H1 (cell line): ENCODE data around the gene PLPP2. TPM values are rescaled to one million over a fixed set of nuclear protein-coding genes. Genes with fewer than 3 reads are reported as not detected.
A peak's percentile ranks its signal among the peaks of the same experiment; 100 is the strongest.

ENCODE experiments used
- CTCF ChIA-PET: fragments of 300-600 bp; sonication (Branson Sonifier 250); formaldehyde crosslinking; loops from one replicate; lab custom pipeline; 2021; ENCODE audit not compliant: partially characterized antibody; lab: Charles Lee
- POLR2A ChIA-PET: fragments of 300-600 bp; sonication (Branson Sonifier 250); formaldehyde crosslinking; loops from one replicate; lab custom pipeline; 2021; ENCODE audit warnings: inconsistent platforms; ENCODE audit not compliant: partially characterized antibody; lab: Charles Lee
- DNase-seq, 2 experiments: peaks; one replicate each; pipeline versions ENCODE4 v3.0.0 to v3.0.0-alpha.2; 2010 to 2022; ENCODE audit warnings: low spot score in 2 of 2, low read depth in 1 of 2, mixed read lengths in 1 of 2
- FAIRE-seq: peaks from 2 replicates; lab custom pipeline; 2011; peaks lifted over from hg19 to GRCh38; lab: Jason Lieb, UNC
- H2AFZ ChIP-seq: 2 replicates; pipeline ENCODE4 v1.8.1; 2012; ENCODE audit warnings: low read length, inconsistent platforms
- H2AK5ac ChIP-seq: 2 replicates; pipeline ENCODE4 v1.6.1; 2013; ENCODE audit warnings: low read depth, low read length
- H2BK120ac ChIP-seq: replicated peaks from 2 replicates; pipeline ENCODE3; 2013; ENCODE audit warnings: low read depth, low read length, inconsistent platforms
- H2BK12ac ChIP-seq: 2 replicates; pipeline ENCODE4 v1.6.1; 2013; ENCODE audit warnings: low read depth, low read length
- H2BK15ac ChIP-seq: 2 replicates; pipeline ENCODE4 v1.6.1; 2013; ENCODE audit warnings: low read length
- H2BK20ac ChIP-seq: 2 replicates; pipeline ENCODE4 v1.6.1; 2013; ENCODE audit warnings: low read length
- H2BK5ac ChIP-seq: 2 replicates; pipeline ENCODE4 v1.6.1; 2013; ENCODE audit warnings: low read depth, low read length
- H3K14ac ChIP-seq: 2 replicates; pipeline ENCODE4 v1.6.1; 2013; ENCODE audit warnings: inconsistent platforms; ENCODE audit not compliant: insufficient read length
- H3K18ac ChIP-seq: 2 replicates; pipeline ENCODE4 v1.6.1; 2013; ENCODE audit warnings: low read length; ENCODE audit errors: extremely low read depth
- H3K23ac ChIP-seq: 2 replicates; pipeline ENCODE4 v1.6.1; 2013; ENCODE audit warnings: inconsistent platforms; ENCODE audit not compliant: insufficient read length
- H3K23me2 ChIP-seq: 2 replicates; pipeline ENCODE4 v1.6.1; 2013; ENCODE audit warnings: low read depth, low read length
- H3K27ac ChIP-seq: 2 replicates; pipeline ENCODE4 v1.6.1; 2011; ENCODE audit warnings: low read depth, low read length, inconsistent platforms
- H3K27me3 ChIP-seq, 4 experiments: replicated peaks in 1 of 4; 1 replicate in 1 of 4; 2 replicates in 3 of 4; pipeline versions ENCODE4 v1.6.1 to v1.8.1; 2011 to 2013; ENCODE audit warnings: low read length in 3 of 4, mild to moderate bottlenecking in 3 of 4, inconsistent platforms in 2 of 4, mixed read lengths in 2 of 4, moderate library complexity in 1 of 4; ENCODE audit not compliant: control insufficient read depth in 3 of 4, insufficient read depth in 3 of 4; ENCODE audit errors: extremely low read depth in 1 of 4
- H3K36me3 ChIP-seq, 4 experiments: 2 replicates each; pipeline versions ENCODE4 v1.6.1 to v1.8.1; 2011 to 2013; ENCODE audit warnings: mild to moderate bottlenecking in 4 of 4, low read length in 3 of 4, moderate library complexity in 2 of 4, control low read depth in 1 of 4, inconsistent platforms in 1 of 4; ENCODE audit not compliant: insufficient read depth in 4 of 4, control insufficient read depth in 2 of 4
- H3K4ac ChIP-seq: replicated peaks from 2 replicates; pipeline ENCODE3; 2013; ENCODE audit warnings: low read length, low read depth, mixed read lengths, inconsistent platforms; ENCODE audit not compliant: insufficient read length
- H3K4me1 ChIP-seq, 4 experiments: replicated peaks in 1 of 4; 1 replicate in 1 of 4; 2 replicates in 3 of 4; pipeline versions ENCODE4 v1.6.1 to v1.8.1; 2011 to 2013; ENCODE audit warnings: low read length in 3 of 4, inconsistent platforms in 2 of 4, mixed read lengths in 1 of 4; ENCODE audit not compliant: insufficient read depth in 4 of 4, control insufficient read depth in 3 of 4
- H3K4me2 ChIP-seq, 2 experiments: 2 replicates each; pipeline versions ENCODE4 v1.6.1 to v1.8.1; 2011 to 2013; ENCODE audit warnings: low read depth in 2 of 2, low read length in 2 of 2, control low read depth in 1 of 2, inconsistent platforms in 1 of 2, mild to moderate bottlenecking in 1 of 2; ENCODE audit not compliant: insufficient read depth in 1 of 2
- H3K4me3 ChIP-seq, 4 experiments: fragments of 200-600, 300-600 bp in 1 of 4; sonication (generic), shearing (Covaris generic), sonication (Bioruptor Twin) in 1 of 4; 2 replicates each; pipeline versions ENCODE4 v1.5.1 to v1.8.1; 2011 to 2016; ENCODE audit warnings: low read length in 4 of 4, low read depth in 3 of 4, control low read depth in 2 of 4, inconsistent platforms in 2 of 4, mild to moderate bottlenecking in 2 of 4, mixed read lengths in 1 of 4, moderate library complexity in 1 of 4; ENCODE audit not compliant: insufficient read depth in 2 of 4; ENCODE audit errors: extremely low read depth in 1 of 4
- H3K56ac ChIP-seq: replicated peaks from 2 replicates; pipeline ENCODE3; 2013; ENCODE audit warnings: low read depth, mild to moderate bottlenecking, mixed read lengths, low read length, inconsistent platforms; ENCODE audit not compliant: insufficient read length
- H3K79me1 ChIP-seq: 2 replicates; pipeline ENCODE4 v1.6.1; 2013; ENCODE audit warnings: low read depth, low read length, control low read depth
- H3K79me2 ChIP-seq, 2 experiments: 2 replicates each; pipeline versions ENCODE4 v1.6.1 to v1.8.1; 2012 to 2013; ENCODE audit warnings: low read length in 2 of 2, mild to moderate bottlenecking in 2 of 2, inconsistent platforms in 1 of 2; ENCODE audit not compliant: insufficient read depth in 2 of 2, control insufficient read depth in 1 of 2
- H3K9ac ChIP-seq, 4 experiments: replicated peaks in 1 of 4; 1 replicate in 1 of 4; 2 replicates in 3 of 4; pipeline versions ENCODE4 v1.6.1 to v1.8.1; 2011 to 2013; ENCODE audit warnings: low read depth in 3 of 4, low read length in 3 of 4, control low read depth in 2 of 4, mild to moderate bottlenecking in 2 of 4, moderate library complexity in 2 of 4, inconsistent platforms in 1 of 4; ENCODE audit errors: extremely low read depth in 1 of 4
- H3K9me3 ChIP-seq, 2 experiments: 2 replicates each; pipeline versions ENCODE4 v1.6.1 to v1.8.1; 2012 to 2013; ENCODE audit warnings: mild to moderate bottlenecking in 2 of 2, moderate library complexity in 2 of 2, control low read depth in 1 of 2, inconsistent platforms in 1 of 2, low read depth in 1 of 2, low read length in 1 of 2, mixed read lengths in 1 of 2; ENCODE audit not compliant: insufficient read depth in 2 of 2
- H4K20me1 ChIP-seq, 2 experiments: replicated peaks in 1 of 2; 2 replicates each; pipeline versions ENCODE3 to v1.8.1; 2011 to 2013; ENCODE audit warnings: inconsistent platforms in 2 of 2, low read length in 2 of 2, mild to moderate bottlenecking in 1 of 2; ENCODE audit not compliant: insufficient read depth in 2 of 2, control insufficient read depth in 1 of 2
- H4K5ac ChIP-seq: 2 replicates; pipeline ENCODE4 v1.6.1; 2013; ENCODE audit warnings: low read length, low read depth, mixed read lengths, inconsistent platforms; ENCODE audit not compliant: insufficient read length
- H4K8ac ChIP-seq: 2 replicates; pipeline ENCODE4 v1.8.0; 2013; ENCODE audit warnings: mild to moderate bottlenecking, moderate library complexity, low read length, inconsistent platforms; ENCODE audit not compliant: insufficient read depth; ENCODE audit errors: extremely low read depth
- H4K91ac ChIP-seq: replicated peaks from 2 replicates; pipeline ENCODE3; 2013; ENCODE audit warnings: low read length, mixed read lengths, inconsistent platforms; ENCODE audit not compliant: insufficient read length
- WGBS, 2 experiments: shearing (Covaris generic) in 1 of 2; methylation state at CpG; one replicate each; pipeline versions ENCODE4 v1.1.6 to v1.1.7; 2013 to 2015; ENCODE audit warnings: low lambda C conversion rate in 2 of 2, mixed read lengths in 2 of 2, inconsistent platforms in 1 of 2, low coverage in 1 of 2, missing lambda C conversion rate in 1 of 2; ENCODE audit not compliant: insufficient replicate concordance in 2 of 2, insufficient coverage in 1 of 2, insufficient read length in 1 of 2; ENCODE audit errors: extremely low coverage in 1 of 2, missing lambda C conversion rate in 1 of 2; 5-methylcytosine and 5-hydroxymethylcytosine counted together
- polyA plus RNA-seq, 7 experiments: library from polyadenylated mRNA; depleted of rRNA in 3 of 7; stranded (reverse) in 5 of 7; unstranded in 2 of 7; fragments of >200 nt in 5 of 7; fragments of 200-250 nt in 2 of 7; gene quantifications; 1 replicate in 5 of 7; 2 replicates in 1 of 7; 4 replicates in 1 of 7; pipeline versions ENCODE4 v1.2.1 to v1.2.3, GENCODE V29; 2011 to 2013; ENCODE audit warnings: missing spikeins in 2 of 7, mixed read lengths in 2 of 7
- total RNA-seq: library from RNA; stranded (reverse); fragmentation: NEBNext Ultra II Directional; extraction: Animal tissue kit (Norgen Biotek cat#: 25700); gene quantifications from 2 replicates; pipeline ENCODE4 v1.2.1, GENCODE V29; 2021
- TF ChIP-seq, protein P1 (sequence below), 3 experiments: IDR thresholded peaks; 1 replicate in 2 of 3; 2 replicates in 1 of 3; pipeline versions ENCODE4 v1.5.1 to v1.6.1; 2011; ENCODE audit warnings: low read length in 3 of 3, mild to moderate bottlenecking in 3 of 3, inconsistent platforms in 2 of 3, low read depth in 1 of 3, moderate library complexity in 1 of 3; ENCODE audit not compliant: insufficient read depth in 1 of 3; ENCODE audit errors: control extremely low read depth in 1 of 3

Gene PLPP2
- total and polyA plus RNA-seq, 2 of the 8 experiments (the other 6 are each of a cell fraction or from before 2014, with no cell fraction given): 101 to 195 TPM

DNA sequence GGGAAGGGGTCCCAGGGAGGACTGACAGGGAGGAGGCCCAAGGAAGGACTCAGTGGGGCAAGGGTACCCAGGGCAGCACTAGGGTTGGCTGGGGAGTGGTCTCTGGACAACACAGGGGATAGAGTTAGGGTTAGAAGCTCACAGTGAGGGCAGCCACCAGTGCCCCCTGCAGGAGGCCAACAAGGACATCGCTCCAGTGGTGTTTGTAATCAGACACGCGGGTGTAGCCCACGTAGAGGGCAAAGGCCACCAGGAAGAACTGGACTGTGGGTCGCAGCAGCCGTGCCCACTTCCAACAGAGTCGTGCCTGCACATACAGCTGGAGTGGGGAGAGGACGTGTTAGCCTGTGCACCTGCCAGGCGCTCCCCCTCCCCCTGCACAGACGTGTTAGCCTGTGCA lies 9.2 kb downstream of the PLPP2 start:
- no peak overlapping the region for H3K4ac ChIP-seq
- H4K8ac ChIP-seq: no peak overlapping the region
- peaks cover 0 to 8% (median 3%) of the 10 kb centered on the region in 4 experiments; a peak in 4 of 7 replicates for H3K4me1 ChIP-seq
- no peaks in the 10 kb centered on the region for H3K79me1 ChIP-seq
- H2BK20ac ChIP-seq: no peak overlapping the region
- no peak overlapping the region for H2BK12ac ChIP-seq
- no peak overlapping the region for H3K4me2 ChIP-seq
- H3K36me3 ChIP-seq: peaks cover 6 to 41% (median 11%) of the 10 kb centered on the region in 4 experiments; a peak in 7 of 8 replicates
- no peak overlapping the region for H3K9ac ChIP-seq
- H3K4me3 ChIP-seq: no peak overlapping the region
- no peak overlapping the region for H2BK120ac ChIP-seq
- H2BK5ac ChIP-seq: no peak overlapping the region
- no peak overlapping the region for H3K18ac ChIP-seq
- H4K5ac ChIP-seq: no peak overlapping the region
- no peak overlapping the region for H2BK15ac ChIP-seq
- ChIA-PET POLR2A (interaction anchor here (0.9 to 9.9 kb wide), 6 partner anchors 6 to 18 kb away, joined by 3 to 88 read pairs (median 6); no protein-coding TSS in a partner anchor), CTCF (interaction anchor here (0.6 to 2.5 kb wide), 2 partner anchors 11 to 15 kb away, joined by 3 to 8 read pairs; no protein-coding TSS in a partner anchor)
- no peak overlapping the region for H3K23ac ChIP-seq
- whole genome bisulfite sequencing, 2 experiments: 96% methylated on average over 7 of the region's 10 CpGs; no CpG with 5 or more reads in 1 of the 2 experiments
- H3K9me3 ChIP-seq: no peaks in the 10 kb centered on the region
- no peaks in the 10 kb centered on the region for H3K23me2 ChIP-seq
- H3K56ac ChIP-seq: no peak overlapping the region
- no peak overlapping the region for H3K14ac ChIP-seq
- DNase-seq (peak in 1 of 2 experiments; percentile 47), FAIRE-seq (no peak)
- no peak overlapping the region for H4K91ac ChIP-seq
- no peaks in the 10 kb centered on the region for H3K27me3 ChIP-seq
- H2AK5ac ChIP-seq: no peak overlapping the region
- H2AFZ ChIP-seq: no peak overlapping the region
- H3K27ac ChIP-seq: no peak overlapping the region
- peaks cover 0 to 3% of the 10 kb centered on the region in 2 experiments; a peak in 1 of 4 replicates for H3K79me2 ChIP-seq
- peaks cover 0 to 8% of the 10 kb centered on the region in 2 experiments for H4K20me1 ChIP-seq
- TF ChIP-seq, protein P1, sequence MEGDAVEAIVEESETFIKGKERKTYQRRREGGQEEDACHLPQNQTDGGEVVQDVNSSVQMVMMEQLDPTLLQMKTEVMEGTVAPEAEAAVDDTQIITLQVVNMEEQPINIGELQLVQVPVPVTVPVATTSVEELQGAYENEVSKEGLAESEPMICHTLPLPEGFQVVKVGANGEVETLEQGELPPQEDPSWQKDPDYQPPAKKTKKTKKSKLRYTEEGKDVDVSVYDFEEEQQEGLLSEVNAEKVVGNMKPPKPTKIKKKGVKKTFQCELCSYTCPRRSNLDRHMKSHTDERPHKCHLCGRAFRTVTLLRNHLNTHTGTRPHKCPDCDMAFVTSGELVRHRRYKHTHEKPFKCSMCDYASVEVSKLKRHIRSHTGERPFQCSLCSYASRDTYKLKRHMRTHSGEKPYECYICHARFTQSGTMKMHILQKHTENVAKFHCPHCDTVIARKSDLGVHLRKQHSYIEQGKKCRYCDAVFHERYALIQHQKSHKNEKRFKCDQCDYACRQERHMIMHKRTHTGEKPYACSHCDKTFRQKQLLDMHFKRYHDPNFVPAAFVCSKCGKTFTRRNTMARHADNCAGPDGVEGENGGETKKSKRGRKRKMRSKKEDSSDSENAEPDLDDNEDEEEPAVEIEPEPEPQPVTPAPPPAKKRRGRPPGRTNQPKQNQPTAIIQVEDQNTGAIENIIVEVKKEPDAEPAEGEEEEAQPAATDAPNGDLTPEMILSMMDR (IDR thresholded peaks at IDR 0.05; ENCODE audit: control extremely low read depth in 1 of 3, insufficient read depth in 1 of 3, low read depth in 1 of 3, low read length in 3 of 3): peak; percentile 14 to 49 (median 25); a peak in 2 of 4 replicates
